ENCODE measurements around the gene SLTM.
"Not testable (repeated sequence)": the region's sequence is repeated elsewhere in the genome, so short reads cannot be mapped to it uniquely, and the experiment has no call there.

Gene SLTM

GRCh38 chr15:58926823-58927222, 6.7 kb downstream of the SLTM start:
- no peak for DNase-seq (ENCODE audit: low spot score)

GRCh38 chr15:58924327-58924726, 9.2 kb downstream of the SLTM start:
- no peak for DNase-seq (ENCODE audit: low spot score)

GRCh38 chr15:58923696-58924300, 9.7 kb downstream of the SLTM start:
- DNase-seq (ENCODE audit: low spot score), result no peak

GRCh38 chr15:58923284-58923683, 10.2 kb downstream of the SLTM start:
- no peak for DNase-seq (ENCODE audit: low spot score)

GRCh38 chr15:58921267-58921790, 12.2 kb downstream of the SLTM start:
- no peak for DNase-seq (ENCODE audit: low spot score)

- DNase-seq (ENCODE audit: low spot score), result not testable (repeated sequence)
These were observed 13.0 kb downstream of the SLTM start for GRCh38 chr15:58920447-58920846.

GRCh38 chr15:58919232-58919631, 14.2 kb downstream of the SLTM start:
- DNase-seq (ENCODE audit: low spot score), result no peak

- no peak for DNase-seq (ENCODE audit: low spot score)
These were observed 15.2 kb downstream of the SLTM start for GRCh38 chr15:58918239-58918638.

- DNase-seq (ENCODE audit: low spot score), result not testable (repeated sequence)
These were observed 15.8 kb downstream of the SLTM start for GRCh38 chr15:58917613-58918129.

GRCh38 chr15:58916962-58917361, 16.5 kb downstream of the SLTM start:
- no peak for DNase-seq (ENCODE audit: low spot score)

- no peak for DNase-seq (ENCODE audit: low spot score)
These were observed 23.0 kb downstream of the SLTM start for GRCh38 chr15:58910456-58910855.

- DNase-seq (ENCODE audit: low spot score), result no peak
These were observed 23.9 kb downstream of the SLTM start for GRCh38 chr15:58909616-58910015.

GRCh38 chr15:58908550-58909309, 24.7 kb downstream of the SLTM start:
- no peak for DNase-seq (ENCODE audit: low spot score)

- DNase-seq (ENCODE audit: low spot score), result no peak
These were observed 32.8 kb downstream of the SLTM start for GRCh38 chr15:58900631-58901030.

GRCh38 chr15:58898150-58898680, 35.3 kb downstream of the SLTM start:
- no peak for DNase-seq (ENCODE audit: low spot score)

- no peak for DNase-seq (ENCODE audit: low spot score)
These were observed 44.1 kb downstream of the SLTM start for GRCh38 chr15:58889363-58889762.

- DNase-seq (ENCODE audit: low spot score), result no peak
These were observed 46.6 kb downstream of the SLTM start for GRCh38 chr15:58886921-58887320.

GRCh38 chr15:58883926-58884325, 49.6 kb downstream of the SLTM start:
- not testable (repeated sequence) for DNase-seq (ENCODE audit: low spot score)

- DNase-seq (ENCODE audit: low spot score), result no peak
These were observed 51.2 kb downstream of the SLTM start for GRCh38 chr15:58882243-58882642.

GRCh38 chr15:58880320-58880719, 53.2 kb downstream of the SLTM start:
- no peak for DNase-seq (ENCODE audit: low spot score)

- DNase-seq (ENCODE audit: low spot score), result no peak
These were observed 55.3 kb downstream of the SLTM start for GRCh38 chr15:58877999-58878825.

Data from HuH-7.5 (cell line).